HPDE6-E6E7 (cell line): ENCODE data around the gene SLCO4A1.

Source experiments
- DNase-seq: peaks from one replicate; pipeline ENCODE4 v3.0.0; 2011; ENCODE audit warnings: missing footprints; ENCODE audit errors: extremely low spot score

The SLCO4A1 gene

GRCh38 chr20:62685781-62686555 lies 43.7 kb downstream of the SLCO4A1 start:
- no peak for DNase-seq

GRCh38 chr20:62686869-62687830 lies 44.8 kb downstream of the SLCO4A1 start:
- DNase-seq, result peak; percentile 70

GRCh38 chr20:62688083-62688482 lies 45.8 kb downstream of the SLCO4A1 start:
- no peak for DNase-seq

GRCh38 chr20:62688855-62689460 lies 46.7 kb downstream of the SLCO4A1 start:
- no peak for DNase-seq

- DNase-seq, result no peak
Observed at GRCh38 chr20:62689861-62690260, 47.6 kb downstream of the SLCO4A1 start.

GRCh38 chr20:62690261-62690820 lies 48.0 kb downstream of the SLCO4A1 start:
- DNase-seq, result no peak

- DNase-seq, result no peak
Observed at GRCh38 chr20:62691487-62691886, 49.2 kb downstream of the SLCO4A1 start.

- no peak for DNase-seq
Observed at GRCh38 chr20:62692176-62692575, 49.9 kb downstream of the SLCO4A1 start.

GRCh38 chr20:62692801-62693523 lies 50.7 kb downstream of the SLCO4A1 start:
- no peak for DNase-seq

GRCh38 chr20:62693524-62693922 lies 51.2 kb downstream of the SLCO4A1 start:
- no peak for DNase-seq

GRCh38 chr20:62694106-62694505 lies 51.8 kb downstream of the SLCO4A1 start:
- DNase-seq, result no peak

GRCh38 chr20:62694868-62695267 lies 52.6 kb downstream of the SLCO4A1 start:
- no peak for DNase-seq

- no peak for DNase-seq
Observed at GRCh38 chr20:62695448-62696414, 53.4 kb downstream of the SLCO4A1 start.

- no peak for DNase-seq
Observed at GRCh38 chr20:62696434-62696957, 54.2 kb downstream of the SLCO4A1 start.

- no peak for DNase-seq
Observed at GRCh38 chr20:62696989-62697388, 54.7 kb downstream of the SLCO4A1 start.

- no peak for DNase-seq
Observed at GRCh38 chr20:62697468-62697912, 55.2 kb downstream of the SLCO4A1 start.

GRCh38 chr20:62698231-62698630 lies 55.9 kb downstream of the SLCO4A1 start:
- DNase-seq, result no peak

GRCh38 chr20:62699296-62699695 lies 57.0 kb downstream of the SLCO4A1 start:
- DNase-seq, result no peak

GRCh38 chr20:62699741-62700140 lies 57.4 kb downstream of the SLCO4A1 start:
- DNase-seq, result no peak
